Endodermal cell (in vitro differentiated cells): ENCODE data around the gene MSANTD2. TPM values are rescaled to one million over a fixed set of nuclear protein-coding genes. Genes with fewer than 3 reads are reported as not detected.
A peak's percentile ranks its signal among the peaks of the same experiment; 100 is the strongest.

Source experiments
- DNase-seq: peaks from one replicate; pipeline ENCODE4 v3.0.0-alpha.2; 2017
- H3K27ac ChIP-seq: 2 replicates; pipeline ENCODE4 v1.5.1; 2013; ENCODE audit warnings: mild to moderate bottlenecking, low read depth, low read length, moderate library complexity
- H3K27me3 ChIP-seq: 2 replicates; pipeline ENCODE4 v1.6.1; 2013; ENCODE audit warnings: mild to moderate bottlenecking, low read length, moderate library complexity; ENCODE audit not compliant: insufficient read depth, control insufficient read depth, poor library complexity, severe bottlenecking
- H3K36me3 ChIP-seq: 2 replicates; pipeline ENCODE4 v1.7.0; 2013; ENCODE audit warnings: mild to moderate bottlenecking, low read length, moderate library complexity; ENCODE audit not compliant: control insufficient read depth, insufficient read depth
- H3K4me1 ChIP-seq: one replicate; pipeline ENCODE4 v1.7.0; 2013; ENCODE audit warnings: low read length; ENCODE audit not compliant: control insufficient read depth, insufficient read depth
- H3K4me3 ChIP-seq: 2 replicates; pipeline ENCODE4 v1.5.1; 2013; ENCODE audit warnings: mild to moderate bottlenecking, low read length, moderate library complexity
- H3K9ac ChIP-seq: 2 replicates; pipeline ENCODE4 v1.6.1; 2013; ENCODE audit warnings: mild to moderate bottlenecking, low read length, moderate library complexity; ENCODE audit not compliant: poor library complexity, severe bottlenecking; ENCODE audit errors: extremely low read depth
- H3K9me3 ChIP-seq: 2 replicates; pipeline ENCODE4 v1.6.1; 2013; ENCODE audit warnings: mild to moderate bottlenecking, low read length, moderate library complexity; ENCODE audit not compliant: control insufficient read depth
- H3K27ac Mint-ChIP-seq: 2 replicates; pipeline ENCODE4 v1.8.0; 2020; ENCODE audit warnings: mixed read lengths
- H3K27me3 Mint-ChIP-seq: 2 replicates; pipeline ENCODE4 v1.8.0; 2021; ENCODE audit warnings: mild to moderate bottlenecking, mixed read lengths; ENCODE audit not compliant: insufficient read depth
- H3K36me3 Mint-ChIP-seq: 2 replicates; pipeline ENCODE4 v1.8.0; 2020; ENCODE audit warnings: low read depth, mixed read lengths
- H3K4me1 Mint-ChIP-seq: 2 replicates; pipeline ENCODE4 v1.8.0; 2020; ENCODE audit warnings: mixed read lengths
- H3K4me3 Mint-ChIP-seq: 2 replicates; pipeline ENCODE4 v1.8.0; 2020; ENCODE audit warnings: mild to moderate bottlenecking, moderate library complexity, mixed read lengths
- H3K9me3 Mint-ChIP-seq: 2 replicates; pipeline ENCODE4 v1.8.0; 2020; ENCODE audit warnings: mild to moderate bottlenecking, mixed read lengths
- WGBS, 2 experiments: methylation state at CpG; one replicate each; pipeline versions ENCODE4 v1.1.5 to v1.1.7; 2013; ENCODE audit warnings: missing lambda C conversion rate in 2 of 2, mixed read lengths in 1 of 2; ENCODE audit not compliant: insufficient coverage in 1 of 2, insufficient read length in 1 of 2; 5-methylcytosine and 5-hydroxymethylcytosine counted together
- total RNA-seq, 2 donors: library from RNA; stranded (reverse); fragmentation: NEBNext Ultra II Directional in 1 of 2; extraction: Animal tissue kit (Norgen Biotek cat#: 25700) in 1 of 2; gene quantifications; 2 replicates in 1 of 2; 3 replicates in 1 of 2; pipeline ENCODE4 v1.2.1, GENCODE V29; 2021
- TF ChIP-seq, protein P1 (sequence below): fragments of 200-600 bp; sonication (generic); conservative IDR thresholded peaks from 2 replicates; pipeline ENCODE4 v1.5.0; 2021; ENCODE audit warnings: antibody characterized with exemption, mild to moderate bottlenecking

MSANTD2 gene
- total RNA-seq, 2 donors from 2014 or later: 18.3 to 21.3 TPM

DNA sequence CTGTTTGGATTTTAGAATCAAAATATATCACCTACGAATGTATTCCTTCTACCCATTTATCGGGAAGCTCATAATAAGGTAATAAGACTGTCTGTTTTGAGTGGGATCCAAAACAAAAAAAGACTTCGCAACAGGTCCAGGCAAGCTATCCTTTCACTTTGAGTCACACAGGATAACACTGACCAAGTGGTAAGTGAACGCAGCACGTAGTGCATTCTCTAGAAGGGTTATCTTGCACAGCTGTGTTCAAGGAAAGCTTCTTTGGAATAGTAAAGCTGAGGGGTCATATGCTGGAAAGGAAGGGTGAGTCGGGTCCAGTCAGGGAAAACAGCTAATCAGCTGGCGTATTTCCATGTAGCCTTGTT is 82.8 kb downstream of the MSANTD2 start:
- 63 to 65% methylated on average over 5 to 6 of the region's 7 CpGs for WGBS, 2 experiments
- Histone ChIP-seq H3K4me3 (peak overlapping the region; percentile 72), H3K9ac (no peak overlapping the region), H3K4me1 (peaks cover 16% of the 10 kb centered on the region), H3K27ac (no peak overlapping the region), H3K9me3 (no peaks in the 10 kb centered on the region), H3K27me3 (peaks cover 75% of the 10 kb centered on the region), H3K36me3 (no peaks in the 10 kb centered on the region)
- H3K36me3 Mint-ChIP-seq: no peaks in the 10 kb centered on the region
- H3K27ac Mint-ChIP-seq: no peak overlapping the region
- no peak for DNase-seq
- no peaks in the 10 kb centered on the region for H3K9me3 Mint-ChIP-seq
- H3K27me3 Mint-ChIP-seq: peaks cover 88% of the 10 kb centered on the region
- H3K4me1 Mint-ChIP-seq: peaks cover 42% of the 10 kb centered on the region
- H3K4me3 Mint-ChIP-seq: peak overlapping the region; percentile 51
- TF ChIP-seq, protein P1, sequence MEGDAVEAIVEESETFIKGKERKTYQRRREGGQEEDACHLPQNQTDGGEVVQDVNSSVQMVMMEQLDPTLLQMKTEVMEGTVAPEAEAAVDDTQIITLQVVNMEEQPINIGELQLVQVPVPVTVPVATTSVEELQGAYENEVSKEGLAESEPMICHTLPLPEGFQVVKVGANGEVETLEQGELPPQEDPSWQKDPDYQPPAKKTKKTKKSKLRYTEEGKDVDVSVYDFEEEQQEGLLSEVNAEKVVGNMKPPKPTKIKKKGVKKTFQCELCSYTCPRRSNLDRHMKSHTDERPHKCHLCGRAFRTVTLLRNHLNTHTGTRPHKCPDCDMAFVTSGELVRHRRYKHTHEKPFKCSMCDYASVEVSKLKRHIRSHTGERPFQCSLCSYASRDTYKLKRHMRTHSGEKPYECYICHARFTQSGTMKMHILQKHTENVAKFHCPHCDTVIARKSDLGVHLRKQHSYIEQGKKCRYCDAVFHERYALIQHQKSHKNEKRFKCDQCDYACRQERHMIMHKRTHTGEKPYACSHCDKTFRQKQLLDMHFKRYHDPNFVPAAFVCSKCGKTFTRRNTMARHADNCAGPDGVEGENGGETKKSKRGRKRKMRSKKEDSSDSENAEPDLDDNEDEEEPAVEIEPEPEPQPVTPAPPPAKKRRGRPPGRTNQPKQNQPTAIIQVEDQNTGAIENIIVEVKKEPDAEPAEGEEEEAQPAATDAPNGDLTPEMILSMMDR: no peak

DNA sequence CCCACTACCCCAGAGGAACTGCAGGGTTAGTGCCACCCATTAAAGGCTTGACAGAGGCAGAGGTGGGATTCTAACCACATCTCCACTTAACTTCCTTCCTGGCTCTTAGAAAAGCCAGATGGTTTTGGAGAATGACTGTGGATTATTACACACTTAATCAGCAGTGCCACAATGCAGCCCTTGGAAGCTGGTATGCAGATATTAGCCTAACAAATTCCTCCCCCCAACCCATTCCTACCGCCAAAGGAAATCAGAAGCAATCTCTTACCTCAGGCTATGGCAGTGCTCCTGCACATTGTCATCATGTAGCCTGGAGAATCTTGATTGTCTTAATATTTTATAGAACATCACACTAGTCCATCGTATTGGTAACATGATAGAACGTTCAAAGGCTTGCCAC is 83.6 kb downstream of the MSANTD2 start:
- Histone ChIP-seq H3K27me3 (peaks cover 69% of the 10 kb centered on the region), H3K4me1 (peaks cover 11% of the 10 kb centered on the region), H3K9ac (no peak overlapping the region), H3K27ac (no peak overlapping the region), H3K36me3 (no peaks in the 10 kb centered on the region), H3K4me3 (no peak overlapping the region), H3K9me3 (no peaks in the 10 kb centered on the region)
- 72% methylated on average over 3 of the region's 3 CpGs; no CpG with 5 or more reads in 1 of the 2 experiments for WGBS, 2 experiments
- H3K36me3 Mint-ChIP-seq: no peaks in the 10 kb centered on the region
- H3K27me3 Mint-ChIP-seq: peaks cover 86% of the 10 kb centered on the region
- no peak for DNase-seq
- TF ChIP-seq, protein P1: no peak
- H3K9me3 Mint-ChIP-seq: no peaks in the 10 kb centered on the region
- H3K27ac Mint-ChIP-seq: no peak overlapping the region
- H3K4me1 Mint-ChIP-seq: peaks cover 34% of the 10 kb centered on the region
- no peak overlapping the region for H3K4me3 Mint-ChIP-seq

Other genes starting within 250 kb of the MSANTD2 start
- under 1 TPM; 0.22 to 0.35 TPM for gene OR8A1, start 230.4 kb downstream of the MSANTD2 start, total RNA-seq
- gene PANX3, start 189.0 kb downstream of the MSANTD2 start, total RNA-seq: not detected
- gene TBRG1, start 177.5 kb downstream of the MSANTD2 start, total RNA-seq: 10 to 100 TPM; 30.9 to 31.3 TPM
- gene SIAE, start 126.7 kb downstream of the MSANTD2 start, total RNA-seq: 1 to 10 TPM; 4.4 to 7.4 TPM
- gene SPA17, start 126.5 kb downstream of the MSANTD2 start, total RNA-seq: 10 to 100 TPM; 19.6 to 21.8 TPM
- 1 to 10 TPM; 4.7 to 8.9 TPM for gene NRGN, start 60.5 kb downstream of the MSANTD2 start, total RNA-seq
- 1 to 10 TPM; 1.1 to 3.4 TPM for gene VSIG2, start 48.2 kb downstream of the MSANTD2 start, total RNA-seq
- under 1 TPM; 0.31 to 0.68 TPM for gene ESAM, start 38.1 kb downstream of the MSANTD2 start, total RNA-seq
- gene ROBO3, start 65.0 kb upstream of the MSANTD2 start, total RNA-seq: 10 to 100 TPM; 15.3 to 16.2 TPM
- under 1 TPM in 1 of 2 donors, not detected in 1; 0.59 TPM for gene ROBO4, start 97.5 kb upstream of the MSANTD2 start, total RNA-seq
- not detected for gene HEPN1, start 118.8 kb upstream of the MSANTD2 start, total RNA-seq
- not detected for gene HEPACAM, start 135.6 kb upstream of the MSANTD2 start, total RNA-seq
- 1 to 10 TPM; 3.3 TPM for gene CCDC15, start 153.8 kb upstream of the MSANTD2 start, total RNA-seq